D721Med (cell line): ENCODE data around the gene KLC1.

Experiments used
- DNase-seq: peaks from one replicate; pipeline ENCODE4 v3.0.0; 2011; ENCODE audit warnings: low spot score; ENCODE audit not compliant: insufficient read length
- FAIRE-seq: peaks from 2 replicates; lab custom pipeline; 2011; peaks lifted over from hg19 to GRCh38; lab: Jason Lieb, UNC
- TF ChIP-seq, protein P1 (sequence below): IDR thresholded peaks from 2 replicates; pipeline ENCODE4 v1.5.1; 2012; ENCODE audit warnings: mild to moderate bottlenecking, control low read depth; ENCODE audit not compliant: insufficient read depth; ENCODE audit errors: missing control alignments

KLC1 gene

DNA sequence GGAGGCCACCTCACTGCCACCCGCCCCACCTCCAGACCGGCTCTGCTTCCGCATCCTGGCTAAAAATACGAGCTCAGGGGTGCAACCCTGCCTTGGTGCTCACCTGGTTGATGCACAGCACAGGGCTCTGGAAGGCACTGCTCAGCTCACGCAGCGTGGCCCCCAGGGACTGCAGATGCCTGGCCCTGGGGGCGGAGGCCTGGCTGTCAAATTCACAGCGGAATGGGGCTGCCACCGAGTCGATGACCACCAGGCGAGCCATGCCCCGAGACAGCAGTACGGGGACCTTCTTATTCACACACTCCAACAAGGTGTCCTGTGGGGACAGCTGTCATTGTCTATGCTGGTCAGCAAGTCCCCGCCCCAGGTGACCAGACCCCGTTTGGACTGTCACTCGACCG, 70.2 kb downstream of the KLC1 start:
- no peak for FAIRE-seq
- DNase-seq, result no peak
- TF ChIP-seq, protein P1, sequence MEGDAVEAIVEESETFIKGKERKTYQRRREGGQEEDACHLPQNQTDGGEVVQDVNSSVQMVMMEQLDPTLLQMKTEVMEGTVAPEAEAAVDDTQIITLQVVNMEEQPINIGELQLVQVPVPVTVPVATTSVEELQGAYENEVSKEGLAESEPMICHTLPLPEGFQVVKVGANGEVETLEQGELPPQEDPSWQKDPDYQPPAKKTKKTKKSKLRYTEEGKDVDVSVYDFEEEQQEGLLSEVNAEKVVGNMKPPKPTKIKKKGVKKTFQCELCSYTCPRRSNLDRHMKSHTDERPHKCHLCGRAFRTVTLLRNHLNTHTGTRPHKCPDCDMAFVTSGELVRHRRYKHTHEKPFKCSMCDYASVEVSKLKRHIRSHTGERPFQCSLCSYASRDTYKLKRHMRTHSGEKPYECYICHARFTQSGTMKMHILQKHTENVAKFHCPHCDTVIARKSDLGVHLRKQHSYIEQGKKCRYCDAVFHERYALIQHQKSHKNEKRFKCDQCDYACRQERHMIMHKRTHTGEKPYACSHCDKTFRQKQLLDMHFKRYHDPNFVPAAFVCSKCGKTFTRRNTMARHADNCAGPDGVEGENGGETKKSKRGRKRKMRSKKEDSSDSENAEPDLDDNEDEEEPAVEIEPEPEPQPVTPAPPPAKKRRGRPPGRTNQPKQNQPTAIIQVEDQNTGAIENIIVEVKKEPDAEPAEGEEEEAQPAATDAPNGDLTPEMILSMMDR, result no peak

DNA sequence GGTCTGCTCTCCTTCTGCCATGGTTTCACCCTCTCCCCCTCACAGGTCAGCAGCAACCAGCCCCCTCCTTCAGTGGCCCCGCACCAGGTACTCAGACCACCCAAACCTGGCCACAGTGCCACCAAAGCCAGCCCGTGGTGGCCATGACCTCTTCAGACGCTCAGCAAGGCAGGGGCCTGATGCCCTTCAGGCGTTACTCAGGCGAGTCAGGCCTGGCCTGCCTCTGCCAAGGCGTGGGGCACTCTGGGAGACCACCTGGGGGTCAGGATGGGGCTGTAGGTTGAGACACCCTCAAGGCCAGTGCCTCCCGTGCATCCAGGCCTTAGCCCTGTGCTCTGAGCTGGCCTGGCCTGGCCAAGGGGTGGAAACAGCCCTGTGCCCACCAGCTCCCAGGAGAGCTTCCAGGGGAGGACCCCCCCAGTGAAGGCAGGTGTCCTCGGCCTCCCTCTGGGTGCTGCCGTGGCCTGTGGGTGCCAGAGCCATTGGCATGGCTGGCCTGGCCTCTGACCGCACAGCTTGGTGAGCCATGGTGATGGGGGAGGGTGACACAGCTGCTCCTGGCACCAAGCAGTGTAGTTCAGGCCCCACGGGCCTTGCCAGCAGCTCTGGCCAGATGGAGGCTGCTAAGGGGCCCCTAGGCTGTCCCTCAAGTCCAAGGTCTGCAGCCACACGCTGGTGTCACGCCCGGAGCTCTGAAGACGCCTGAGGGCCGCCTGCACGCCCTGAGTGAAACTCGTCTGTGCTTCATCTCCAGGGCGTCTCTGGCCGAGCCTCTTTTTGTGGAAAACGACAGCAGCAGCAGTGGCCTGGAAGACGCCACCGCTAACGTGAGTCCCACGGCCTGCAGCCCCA, 71.1 kb downstream of the KLC1 start:
- DNase-seq (no peak), FAIRE-seq (no peak)
- TF ChIP-seq, protein P1, result no peak

DNA sequence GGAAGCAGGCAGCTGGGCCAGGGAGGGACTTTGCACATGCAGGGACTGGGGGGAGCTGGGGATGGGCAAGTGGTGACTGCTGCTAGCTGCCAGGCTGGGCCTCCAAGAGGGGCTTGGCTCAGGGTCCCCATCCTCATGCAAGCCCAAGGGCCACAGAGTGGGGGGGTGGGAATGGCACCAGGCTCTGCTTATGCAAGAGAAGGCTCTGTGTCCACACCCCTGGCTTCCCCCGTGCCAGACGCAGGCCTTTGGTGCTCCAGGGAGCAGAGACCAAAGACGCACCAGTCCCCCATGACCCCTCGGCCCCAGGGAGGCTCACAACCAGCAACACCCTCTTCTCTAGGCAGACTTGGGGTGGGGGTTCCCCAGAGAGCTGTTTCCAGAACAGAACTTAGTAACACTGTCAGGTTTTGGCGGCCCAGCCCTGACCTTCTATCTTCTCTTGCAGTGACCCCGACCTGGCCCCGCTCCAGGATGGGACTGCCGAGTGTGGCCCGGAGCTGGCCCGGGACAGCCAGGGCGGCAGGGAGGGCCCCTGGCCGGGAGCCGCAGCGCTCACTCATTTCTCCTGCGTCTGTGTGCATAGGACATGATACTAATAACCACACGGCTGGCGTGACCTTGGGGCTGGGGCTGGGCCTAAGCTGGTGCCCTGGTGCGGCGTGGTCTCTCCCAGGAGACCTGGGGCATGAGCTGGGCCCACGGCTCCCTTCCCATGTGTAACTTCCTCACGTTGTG, 71.9 kb downstream of the KLC1 start:
- TF ChIP-seq, protein P1, result no peak
- FAIRE-seq (no peak), DNase-seq (no peak)

GRCh38 chr14:103702095-103702494, 73.1 kb downstream of the KLC1 start:
- no peak for DNase-seq
- TF ChIP-seq, protein P1, result no peak
- FAIRE-seq, result no peak

GRCh38 chr14:103702497-103703432, 73.8 kb downstream of the KLC1 start:
- no peak for FAIRE-seq
- TF ChIP-seq, protein P1, result no peak
- DNase-seq, result no peak

GRCh38 chr14:103703433-103704385, 74.7 kb downstream of the KLC1 start:
- TF ChIP-seq, protein P1, result no peak
- FAIRE-seq (no peak), DNase-seq (no peak)
